GM19397 (cell line): ENCODE results near the gene UBE2E1.
"Not testable (repeated sequence)": the region's sequence is repeated elsewhere in the genome, so short reads cannot be mapped to it uniquely, and the experiment has no call there.

Experiments
- ATAC-seq: cut with Tn5 transposase; IDR thresholded peaks from one replicate; pipeline ENCODE4 v1.9.1; 2021; ENCODE audit warnings: mild to moderate bottlenecking, moderate library complexity; ENCODE audit not compliant: unreplicated experiment

The UBE2E1 gene

GRCh38 chr3:23875113-23875725, 69.5 kb downstream of the UBE2E1 start:
- no peak for ATAC-seq

GRCh38 chr3:23876923-23877322, 71.2 kb downstream of the UBE2E1 start:
- ATAC-seq = no peak

GRCh38 chr3:23877329-23877980, 71.7 kb downstream of the UBE2E1 start:
- no peak for ATAC-seq

- ATAC-seq = no peak
These were observed 73.7 kb downstream of the UBE2E1 start for GRCh38 chr3:23879485-23879884.

- no peak for ATAC-seq
These were observed 75.1 kb downstream of the UBE2E1 start for GRCh38 chr3:23880703-23881339.

GRCh38 chr3:23881993-23882392, 76.2 kb downstream of the UBE2E1 start:
- ATAC-seq = not testable (repeated sequence)

- no peak for ATAC-seq
These were observed 76.7 kb downstream of the UBE2E1 start for GRCh38 chr3:23882487-23882918.

- ATAC-seq = no peak
These were observed 78.7 kb downstream of the UBE2E1 start for GRCh38 chr3:23884481-23884880.

- no peak for ATAC-seq
These were observed 79.5 kb downstream of the UBE2E1 start for GRCh38 chr3:23885210-23885609.

GRCh38 chr3:23886311-23886710, 80.6 kb downstream of the UBE2E1 start:
- ATAC-seq = no peak

GRCh38 chr3:23888617-23889228, 83.0 kb downstream of the UBE2E1 start:
- ATAC-seq = no peak

- ATAC-seq = no peak
These were observed 83.6 kb downstream of the UBE2E1 start for GRCh38 chr3:23889386-23889785.

GRCh38 chr3:23889950-23890349, 84.2 kb downstream of the UBE2E1 start:
- ATAC-seq = no peak

- ATAC-seq = no peak
These were observed 88.7 kb downstream of the UBE2E1 start for GRCh38 chr3:23894254-23895061.

- ATAC-seq = no peak
These were observed 89.4 kb downstream of the UBE2E1 start for GRCh38 chr3:23895181-23895580.

GRCh38 chr3:23900744-23901143, 95.0 kb downstream of the UBE2E1 start:
- ATAC-seq = no peak

GRCh38 chr3:23904545-23904944, 98.8 kb downstream of the UBE2E1 start:
- no peak for ATAC-seq

- ATAC-seq = no peak
These were observed 103.6 kb downstream of the UBE2E1 start for GRCh38 chr3:23909341-23909740.

- ATAC-seq = no peak
These were observed 105.6 kb downstream of the UBE2E1 start for GRCh38 chr3:23911397-23911796.

GRCh38 chr3:23912335-23912734, 106.6 kb downstream of the UBE2E1 start:
- not testable (repeated sequence) for ATAC-seq

- no peak for ATAC-seq
These were observed 107.4 kb downstream of the UBE2E1 start for GRCh38 chr3:23913182-23913581.
